ENCODE results near the gene FAS.

The FAS gene

GRCh38 chr10:88983939-88984338, 6.7 kb upstream of the FAS start:
- no peak overlapping the region for H3K4me3 ChIP-seq (ENCODE audit: low read depth, low read length)
- no peak for TF ChIP-seq CTCF (IDR thresholded peaks at IDR 0.05; ENCODE audit: insufficient read depth, low read length, missing control alignments)
- no peak for DNase-seq (ENCODE audit: low read depth, low spot score)
- ChIA-PET POLR2A (no interaction called here), CTCF (interaction anchor here (1.0 to 6.9 kb wide), 5 partner anchors 45 to 234 kb away, joined by 3 to 61 read pairs (median 15); no protein-coding TSS in a partner anchor)

- TF ChIP-seq CTCF (IDR thresholded peaks at IDR 0.05; ENCODE audit: insufficient read depth, low read length, missing control alignments): no peak
- DNase-seq (ENCODE audit: low read depth, low spot score): no peak
- POLR2A ChIA-PET: no interaction called here
- no peak overlapping the region for H3K4me3 ChIP-seq (ENCODE audit: low read depth, low read length)
- CTCF ChIA-PET: interaction anchor here (1.0 to 6.9 kb wide), 7 partner anchors 11 to 233 kb away, joined by 3 to 61 read pairs (median 5); no protein-coding TSS in a partner anchor
These were observed 6.1 kb upstream of the FAS start for GRCh38 chr10:88984525-88984924.

GRCh38 chr10:88986549-88987242, 3.9 kb upstream of the FAS start:
- peak; percentile 32 for TF ChIP-seq CTCF (IDR thresholded peaks at IDR 0.05; ENCODE audit: insufficient read depth, low read length, missing control alignments)
- DNase-seq (ENCODE audit: low read depth, low spot score): no peak
- ChIA-PET POLR2A (no interaction called here), CTCF (interaction anchor here (0.6 to 10.6 kb wide), 52 partner anchors 7 to 232 kb away, joined by 3 to 277 read pairs (median 4); no protein-coding TSS in a partner anchor)
- no peak overlapping the region for H3K4me3 ChIP-seq (ENCODE audit: low read depth, low read length)

- no peak overlapping the region for H3K4me3 ChIP-seq (ENCODE audit: low read depth, low read length)
- TF ChIP-seq CTCF (IDR thresholded peaks at IDR 0.05; ENCODE audit: insufficient read depth, low read length, missing control alignments): no peak
- DNase-seq (ENCODE audit: low read depth, low spot score): no peak
- ChIA-PET CTCF (interaction anchor here (0.6 to 10.6 kb wide), 50 partner anchors 8 to 231 kb away, joined by 3 to 277 read pairs (median 4); no protein-coding TSS in a partner anchor), POLR2A (no interaction called here)
These were observed 3.3 kb upstream of the FAS start for GRCh38 chr10:88987243-88987725.

GRCh38 chr10:88987840-88988239, 2.8 kb upstream of the FAS start:
- CTCF ChIA-PET: interaction anchor here (0.8 to 10.6 kb wide), 33 partner anchors 8 to 231 kb away, joined by 3 to 277 read pairs (median 5); no protein-coding TSS in a partner anchor
- H3K4me3 ChIP-seq (ENCODE audit: low read depth, low read length): no peak overlapping the region
- POLR2A ChIA-PET: no interaction called here
- no peak for TF ChIP-seq CTCF (IDR thresholded peaks at IDR 0.05; ENCODE audit: insufficient read depth, low read length, missing control alignments)
- no peak for DNase-seq (ENCODE audit: low read depth, low spot score)

- no peak for DNase-seq (ENCODE audit: low read depth, low spot score)
- CTCF ChIA-PET: interaction anchor here (0.9 to 10.6 kb wide), 10 partner anchors 10 to 229 kb away, joined by 3 to 277 read pairs (median 19); no protein-coding TSS in a partner anchor
- TF ChIP-seq CTCF (IDR thresholded peaks at IDR 0.05; ENCODE audit: insufficient read depth, low read length, missing control alignments): no peak
- POLR2A ChIA-PET: interaction anchor here (2.2 kb wide), 1 partner anchor 57 kb away, joined by 8 read pairs; no protein-coding TSS in a partner anchor
- peak overlapping the region; percentile 77 for H3K4me3 ChIP-seq (ENCODE audit: low read depth, low read length)
These were observed 1.2 kb upstream of the FAS start for GRCh38 chr10:88989423-88989822.
